Keratinocyte (primary cell): Measurements from ENCODE around the gene COL25A1. TPM values are rescaled to one million over a fixed set of nuclear protein-coding genes. Genes with fewer than 3 reads are reported as not detected.

Experiments
- DNase-seq: peaks from one replicate; pipeline ENCODE4 v3.0.0-alpha.2; 2011; ENCODE audit warnings: low read depth, missing footprints, low spot score
- FAIRE-seq: peaks from 2 replicates; lab custom pipeline; 2011; peaks lifted over from hg19 to GRCh38; lab: Jason Lieb, UNC
- H2AFZ ChIP-seq: 2 replicates; pipeline ENCODE4 v1.6.0; 2012; ENCODE audit warnings: low read length, control low read depth, inconsistent platforms; ENCODE audit not compliant: control insufficient read depth
- H3K27ac ChIP-seq: 2 replicates; pipeline ENCODE4 v1.5.1; 2011; ENCODE audit warnings: low read length; ENCODE audit not compliant: control insufficient read depth, insufficient read depth
- H3K27me3 ChIP-seq: 3 replicates; pipeline ENCODE4 v1.6.0; 2011; ENCODE audit warnings: low read length; ENCODE audit not compliant: control insufficient read depth, insufficient read depth; ENCODE audit errors: extremely low read depth
- H3K36me3 ChIP-seq, 2 experiments: 2 replicates in 1 of 2; 3 replicates in 1 of 2; pipeline ENCODE4 v1.5.1; 2011; ENCODE audit warnings: low read length in 2 of 2, mild to moderate bottlenecking in 1 of 2; ENCODE audit not compliant: control insufficient read depth in 2 of 2, insufficient read depth in 2 of 2; ENCODE audit errors: extremely low read depth in 1 of 2
- H3K4me1 ChIP-seq: 3 replicates; pipeline ENCODE4 v1.5.1; 2011; ENCODE audit warnings: low read length; ENCODE audit not compliant: control insufficient read depth, insufficient read depth; ENCODE audit errors: extremely low read depth
- H3K4me2 ChIP-seq: 3 replicates; pipeline ENCODE4 v1.6.0; 2011; ENCODE audit warnings: low read depth, low read length; ENCODE audit not compliant: control insufficient read depth, insufficient read depth; ENCODE audit errors: extremely low read depth
- H3K4me3 ChIP-seq, 3 experiments: fragments of 200-600 bp in 1 of 3; sonication (generic) in 1 of 3; 2 replicates in 2 of 3; 3 replicates in 1 of 3; pipeline ENCODE4 v1.5.1; 2011 to 2016; ENCODE audit warnings: low read length in 3 of 3, mild to moderate bottlenecking in 3 of 3, control low read depth in 2 of 3, inconsistent platforms in 1 of 3, low read depth in 1 of 3, mixed read lengths in 1 of 3, mixed run types in 1 of 3, moderate library complexity in 1 of 3; ENCODE audit not compliant: control insufficient read depth in 2 of 3, insufficient read depth in 2 of 3; ENCODE audit errors: extremely low read depth in 1 of 3
- H3K79me2 ChIP-seq: 2 replicates; pipeline ENCODE4 v1.6.0; 2012; ENCODE audit warnings: low read length; ENCODE audit not compliant: control insufficient read depth, insufficient read depth
- H3K9ac ChIP-seq: 3 replicates; pipeline ENCODE4 v1.6.0; 2011; ENCODE audit warnings: low read length; ENCODE audit not compliant: control insufficient read depth, insufficient read depth; ENCODE audit errors: extremely low read depth
- H3K9me1 ChIP-seq: 3 replicates; pipeline ENCODE4 v1.6.0; 2011; ENCODE audit warnings: low read length; ENCODE audit not compliant: control insufficient read depth, insufficient read depth; ENCODE audit errors: extremely low read depth
- H3K9me3 ChIP-seq: 2 replicates; pipeline ENCODE4 v1.5.1; 2012; ENCODE audit warnings: low read depth, low read length; ENCODE audit not compliant: control insufficient read depth
- H4K20me1 ChIP-seq: 3 replicates; pipeline ENCODE4 v1.6.0; 2011; ENCODE audit warnings: low read length; ENCODE audit not compliant: control insufficient read depth, insufficient read depth; ENCODE audit errors: extremely low read depth
- EZH2 ChIP-seq: IDR thresholded peaks from one replicate; pipeline ENCODE4 v1.6.1; 2012; ENCODE audit warnings: inconsistent platforms, mild to moderate bottlenecking, low read length, moderate library complexity
- dilution Hi-C: fragments of 300-500 bp; cut with MboI; formaldehyde crosslinking; loops from one replicate; pipeline ENCODE4 v1.7.0; 2020; ENCODE audit warnings: low sequenced_read_pairs; ENCODE audit not compliant: extremely low pct_ligation_motif_present
- polyA plus RNA-seq, 5 experiments: library from polyadenylated mRNA; depleted of rRNA in 3 of 5; stranded (reverse) in 3 of 5; stranded (forward) in 1 of 5; unstranded in 1 of 5; fragments of >200 nt; gene quantifications; 1 replicate in 1 of 5; 2 replicates in 3 of 5; 3 replicates in 1 of 5; pipeline versions ENCODE4 v1.2.1 to v1.2.3, GENCODE V29; 2011 to 2012; ENCODE audit warnings: missing spikeins in 2 of 5, low read depth in 1 of 5, low replicate concordance in 1 of 5
- TF ChIP-seq, protein P1 (sequence below), 3 experiments: IDR thresholded peaks in 1 of 3; conservative IDR thresholded peaks in 1 of 3; optimal IDR thresholded peaks in 1 of 3; 2 replicates in 2 of 3; 3 replicates in 1 of 3; pipeline versions ENCODE3 to v1.5.1; 2011; ENCODE audit warnings: low read length in 3 of 3, mild to moderate bottlenecking in 3 of 3, moderate library complexity in 2 of 3, control low read depth in 1 of 3, inconsistent platforms in 1 of 3; ENCODE audit not compliant: insufficient read depth in 2 of 3; ENCODE audit errors: extremely low read depth in 1 of 3

COL25A1 gene
- polyA plus RNA-seq, 1 donor (not counting 4 experiments of a cell fraction or from before 2014, with no cell fraction given): not detected

DNA sequence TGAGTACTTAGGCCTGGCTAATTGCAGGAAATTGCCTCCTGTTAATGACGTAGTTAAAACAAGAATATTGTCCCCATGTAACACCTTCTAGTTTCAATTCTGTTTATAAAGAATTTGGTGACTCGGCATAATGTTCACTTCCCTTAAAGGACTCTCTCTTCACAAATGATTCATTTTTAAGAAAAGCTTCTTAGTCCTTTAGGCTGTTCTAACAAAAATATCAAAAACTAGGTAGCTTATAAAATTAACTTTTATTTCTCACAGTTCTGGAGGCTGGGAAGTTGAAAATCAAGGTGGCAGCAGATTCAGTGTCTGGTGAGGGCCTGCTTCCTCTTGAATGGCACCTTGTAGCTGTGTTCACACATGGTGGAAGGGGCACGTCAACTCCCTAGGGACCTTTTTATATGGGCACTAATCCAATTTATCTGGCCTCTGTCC, 23.8 kb downstream of the COL25A1 start:
- Histone ChIP-seq H3K4me3 (no peak overlapping the region), H3K27ac (no peak overlapping the region), H3K36me3 (no peaks in the 10 kb centered on the region), H3K9me1 (no peaks in the 10 kb centered on the region), H3K79me2 (no peaks in the 10 kb centered on the region), H3K9me3 (no peaks in the 10 kb centered on the region), H3K27me3 (no peaks in the 10 kb centered on the region), H3K4me1 (no peaks in the 10 kb centered on the region), H2AFZ (no peak overlapping the region), H4K20me1 (no peaks in the 10 kb centered on the region), H3K9ac (no peak overlapping the region), H3K4me2 (no peak overlapping the region)
- FAIRE-seq (no peak), DNase-seq (no peak)
- dilution Hi-C loops: no loop called here
- no peak for TF ChIP-seq EZH2
- TF ChIP-seq, protein P1, sequence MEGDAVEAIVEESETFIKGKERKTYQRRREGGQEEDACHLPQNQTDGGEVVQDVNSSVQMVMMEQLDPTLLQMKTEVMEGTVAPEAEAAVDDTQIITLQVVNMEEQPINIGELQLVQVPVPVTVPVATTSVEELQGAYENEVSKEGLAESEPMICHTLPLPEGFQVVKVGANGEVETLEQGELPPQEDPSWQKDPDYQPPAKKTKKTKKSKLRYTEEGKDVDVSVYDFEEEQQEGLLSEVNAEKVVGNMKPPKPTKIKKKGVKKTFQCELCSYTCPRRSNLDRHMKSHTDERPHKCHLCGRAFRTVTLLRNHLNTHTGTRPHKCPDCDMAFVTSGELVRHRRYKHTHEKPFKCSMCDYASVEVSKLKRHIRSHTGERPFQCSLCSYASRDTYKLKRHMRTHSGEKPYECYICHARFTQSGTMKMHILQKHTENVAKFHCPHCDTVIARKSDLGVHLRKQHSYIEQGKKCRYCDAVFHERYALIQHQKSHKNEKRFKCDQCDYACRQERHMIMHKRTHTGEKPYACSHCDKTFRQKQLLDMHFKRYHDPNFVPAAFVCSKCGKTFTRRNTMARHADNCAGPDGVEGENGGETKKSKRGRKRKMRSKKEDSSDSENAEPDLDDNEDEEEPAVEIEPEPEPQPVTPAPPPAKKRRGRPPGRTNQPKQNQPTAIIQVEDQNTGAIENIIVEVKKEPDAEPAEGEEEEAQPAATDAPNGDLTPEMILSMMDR (optimal IDR thresholded peaks at IDR 0.05 in 1 of 3, IDR thresholded peaks at IDR 0.05 in 1 of 3, conservative IDR thresholded peaks at IDR 0.05 in 1 of 3; ENCODE audit: extremely low read depth in 1 of 3, insufficient read depth in 2 of 3, low read length in 3 of 3): no peak

DNA sequence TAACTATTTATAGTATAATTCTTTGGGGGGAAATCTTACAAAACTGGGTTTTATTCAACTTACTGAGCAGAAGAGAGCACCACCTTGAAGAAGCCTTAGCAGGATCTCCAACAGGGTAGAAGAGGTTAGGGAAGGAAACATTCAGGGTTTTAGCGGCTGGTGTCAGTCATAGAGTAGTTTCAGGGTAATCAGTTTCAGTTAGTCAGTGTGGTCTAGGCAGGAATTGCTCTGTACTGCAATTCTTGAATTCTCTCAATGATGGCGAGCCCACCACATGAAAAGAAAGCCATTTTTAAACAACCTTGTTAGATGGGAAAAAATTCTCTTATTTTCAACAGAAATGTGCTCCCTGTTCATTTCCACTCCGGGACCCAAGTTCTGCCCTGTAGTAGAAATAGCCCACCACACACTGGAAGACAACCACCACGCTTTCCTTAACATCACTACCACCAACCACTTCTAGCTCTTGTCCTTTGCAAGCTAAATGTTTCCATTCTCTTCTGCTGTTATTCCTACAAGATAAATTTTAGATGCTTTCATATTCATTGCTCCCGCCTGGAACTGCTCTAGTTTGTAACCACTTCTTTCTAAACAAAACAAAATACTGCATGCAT, 25.9 kb downstream of the COL25A1 start:
- FAIRE-seq (no peak), DNase-seq (no peak)
- Histone ChIP-seq H4K20me1 (no peaks in the 10 kb centered on the region), H3K79me2 (no peaks in the 10 kb centered on the region), H3K4me2 (no peak overlapping the region), H3K36me3 (no peaks in the 10 kb centered on the region), H3K27ac (no peak overlapping the region), H3K9me3 (no peaks in the 10 kb centered on the region), H3K4me3 (no peak overlapping the region), H3K9ac (no peak overlapping the region), H3K9me1 (no peaks in the 10 kb centered on the region), H3K27me3 (no peaks in the 10 kb centered on the region), H3K4me1 (no peaks in the 10 kb centered on the region), H2AFZ (no peak overlapping the region)
- TF ChIP-seq, protein P1 (optimal IDR thresholded peaks at IDR 0.05 in 1 of 3, IDR thresholded peaks at IDR 0.05 in 1 of 3, conservative IDR thresholded peaks at IDR 0.05 in 1 of 3; ENCODE audit: extremely low read depth in 1 of 3, insufficient read depth in 2 of 3, low read length in 3 of 3): no peak
- TF ChIP-seq EZH2: no peak
- dilution Hi-C loops: no loop called here
